HEK293 (cell line): Measurements from ENCODE around the gene MOGAT3.
A peak's percentile ranks its signal among the peaks of the same experiment; 100 is the strongest.

Experiments
- GLI2 ChIP-seq: fragments of 450-650 bp; formaldehyde crosslinking; IDR thresholded peaks from 2 replicates; pipeline ENCODE4; 2017; ENCODE audit warnings: missing biosample characterization, missing genetic modification characterization, low read depth, borderline replicate concordance
- HIC1 ChIP-seq: fragments of 450-650 bp; formaldehyde crosslinking; IDR thresholded peaks from 2 replicates; pipeline ENCODE4 v1.5.1; 2016; ENCODE audit warnings: missing biosample characterization, missing genetic modification characterization
- KLF16 ChIP-seq: fragments of 450-650 bp; formaldehyde crosslinking; IDR thresholded peaks from 2 replicates; pipeline ENCODE4 v1.5.1; 2017; ENCODE audit warnings: missing biosample characterization, missing genetic modification characterization
- KLF8 ChIP-seq: fragments of 450-650 bp; formaldehyde crosslinking; IDR thresholded peaks from 2 replicates; pipeline ENCODE4 v1.5.1; 2016; ENCODE audit warnings: missing biosample characterization, missing genetic modification characterization
- OVOL3 ChIP-seq: fragments of 450-650 bp; formaldehyde crosslinking; IDR thresholded peaks from 2 replicates; pipeline ENCODE4 v1.5.1; 2016; ENCODE audit warnings: missing biosample characterization, missing genetic modification characterization
- PBX3 ChIP-seq: sonication (generic); formaldehyde crosslinking; IDR thresholded peaks from 2 replicates; pipeline ENCODE4 v1.8.1; 2022; ENCODE audit warnings: mild to moderate bottlenecking, moderate library complexity, missing genetic modification reagents
- PRDM1 ChIP-seq: fragments of 450-650 bp; formaldehyde crosslinking; IDR thresholded peaks from 2 replicates; pipeline ENCODE4; 2016; ENCODE audit warnings: missing biosample characterization, missing genetic modification characterization
- SALL2 ChIP-seq: fragments of 450-650 bp; formaldehyde crosslinking; IDR thresholded peaks from 2 replicates; pipeline ENCODE4 v1.5.0; 2017; ENCODE audit warnings: missing biosample characterization, mild to moderate bottlenecking, missing genetic modification characterization, borderline replicate concordance
- ZBTB26 ChIP-seq: fragments of 450-650 bp; formaldehyde crosslinking; optimal IDR thresholded peaks from 2 replicates; pipeline ENCODE3; 2016; ENCODE audit warnings: missing biosample characterization, mild to moderate bottlenecking, missing genetic modification characterization
- ZBTB8A ChIP-seq: fragments of 450-650 bp; formaldehyde crosslinking; IDR thresholded peaks from 2 replicates; pipeline ENCODE4 v1.5.1; 2016; ENCODE audit warnings: missing biosample characterization, missing genetic modification characterization
- ZFP41 ChIP-seq: fragments of 450-650 bp; formaldehyde crosslinking; IDR thresholded peaks from 2 replicates; pipeline ENCODE4 v1.5.1; 2016; ENCODE audit warnings: missing biosample characterization, missing genetic modification characterization, borderline replicate concordance
- ZNF121 ChIP-seq: fragments of 450-650 bp; formaldehyde crosslinking; IDR thresholded peaks from 2 replicates; pipeline ENCODE4 v1.5.1; 2016; ENCODE audit warnings: missing biosample characterization, missing genetic modification characterization
- ZNF138 ChIP-seq: fragments of 450-650 bp; formaldehyde crosslinking; IDR thresholded peaks from 2 replicates; pipeline ENCODE4 v1.5.1; 2016; ENCODE audit warnings: missing biosample characterization, missing genetic modification characterization, borderline replicate concordance
- ZNF146 ChIP-seq: fragments of 450-650 bp; formaldehyde crosslinking; IDR thresholded peaks from 2 replicates; pipeline ENCODE4 v1.5.1; 2016; ENCODE audit warnings: missing biosample characterization, missing genetic modification characterization
- ZNF214 ChIP-seq: fragments of 450-650 bp; formaldehyde crosslinking; IDR thresholded peaks from 2 replicates; pipeline ENCODE4 v1.5.1; 2017; ENCODE audit warnings: missing biosample characterization, mild to moderate bottlenecking, missing genetic modification characterization, borderline replicate concordance
- ZNF266 ChIP-seq: fragments of 450-650 bp; formaldehyde crosslinking; IDR thresholded peaks from 2 replicates; pipeline ENCODE4 v1.5.1; 2016; ENCODE audit warnings: missing biosample characterization, missing genetic modification characterization, low read depth
- ZNF324 ChIP-seq: fragments of 450-650 bp; formaldehyde crosslinking; IDR thresholded peaks from 2 replicates; pipeline ENCODE4 v1.5.1; 2016; ENCODE audit warnings: missing biosample characterization, missing genetic modification characterization
- ZNF335 ChIP-seq: fragments of 450-650 bp; formaldehyde crosslinking; conservative IDR thresholded peaks from 2 replicates; pipeline ENCODE4 v1.5.1; 2016; ENCODE audit warnings: missing biosample characterization, missing genetic modification characterization
- ZNF354C ChIP-seq: fragments of 450-650 bp; formaldehyde crosslinking; IDR thresholded peaks from 2 replicates; pipeline ENCODE4 v1.5.1; 2016; ENCODE audit warnings: missing biosample characterization, missing genetic modification characterization, low read depth, borderline replicate concordance
- ZNF398 ChIP-seq: fragments of 450-650 bp; formaldehyde crosslinking; IDR thresholded peaks from 2 replicates; pipeline ENCODE4 v1.5.1; 2017; ENCODE audit warnings: missing biosample characterization, missing genetic modification characterization
- ZNF48 ChIP-seq: fragments of 450-650 bp; formaldehyde crosslinking; IDR thresholded peaks from 2 replicates; pipeline ENCODE4 v1.5.1; 2016; ENCODE audit warnings: missing biosample characterization, missing genetic modification characterization
- ZNF571 ChIP-seq: fragments of 450-650 bp; formaldehyde crosslinking; IDR thresholded peaks from 2 replicates; pipeline ENCODE4 v1.5.0; 2017; ENCODE audit warnings: missing biosample characterization, missing genetic modification characterization
- ZNF624 ChIP-seq: fragments of 450-650 bp; formaldehyde crosslinking; IDR thresholded peaks from 2 replicates; pipeline ENCODE4 v1.5.1; 2017; ENCODE audit warnings: missing biosample characterization, missing genetic modification characterization
- ZNF76 ChIP-seq: fragments of 450-650 bp; formaldehyde crosslinking; IDR thresholded peaks from 2 replicates; pipeline ENCODE4; 2016; ENCODE audit warnings: low read depth, missing biosample characterization, missing genetic modification characterization, borderline replicate concordance
- TF ChIP-seq, protein P1 (sequence below): fragments of 450-650 bp; formaldehyde crosslinking; IDR thresholded peaks from 2 replicates; pipeline ENCODE4 v1.5.1; 2016; ENCODE audit warnings: missing biosample characterization, missing genetic modification characterization
- TF ChIP-seq, protein P2 (sequence below): fragments of 450-650 bp; formaldehyde crosslinking; IDR thresholded peaks from 2 replicates; pipeline ENCODE4 v1.5.1; 2017; ENCODE audit warnings: missing biosample characterization, missing genetic modification characterization
- TF ChIP-seq, protein P3 (sequence below): IDR thresholded peaks from 2 replicates; pipeline ENCODE4 v1.6.1; 2011; ENCODE audit warnings: mild to moderate bottlenecking, low read depth, low read length, borderline replicate concordance

The MOGAT3 gene

DNA sequence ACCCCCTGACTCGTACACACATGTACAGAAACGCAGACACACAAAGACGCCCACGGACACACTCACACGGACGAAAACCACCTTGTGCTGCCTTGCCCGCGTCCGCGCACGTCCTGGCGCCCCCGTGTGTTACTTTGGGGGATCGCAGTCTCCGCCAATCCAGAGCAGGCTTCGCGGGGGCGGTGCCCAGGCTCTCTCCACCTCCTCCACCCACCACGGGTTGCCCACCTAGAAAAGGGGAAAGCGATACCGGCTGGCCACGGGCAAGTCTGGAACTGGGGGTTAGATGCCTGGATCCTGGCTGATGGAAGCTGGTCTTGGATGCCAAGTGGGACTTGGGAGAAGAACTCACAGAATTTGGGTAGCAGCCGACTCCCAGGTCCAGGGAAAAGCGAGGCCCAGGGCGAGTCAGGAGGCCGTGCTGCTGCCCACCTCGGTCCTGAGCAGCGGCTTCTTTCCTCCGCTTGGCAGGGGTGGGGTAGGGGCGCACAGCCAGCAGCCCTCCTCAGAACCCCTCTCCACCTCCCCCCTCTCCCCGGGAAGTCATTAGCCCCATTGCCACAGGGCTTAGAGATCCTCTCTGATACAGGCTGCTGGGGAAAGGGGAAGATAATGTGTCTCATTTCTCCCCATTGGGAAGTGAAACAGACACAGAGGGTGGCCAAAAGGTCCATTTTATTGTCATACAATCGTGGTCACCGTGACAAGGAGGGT, 30.8 kb downstream of the MOGAT3 start (continued):
- TF ChIP-seq, protein P1, sequence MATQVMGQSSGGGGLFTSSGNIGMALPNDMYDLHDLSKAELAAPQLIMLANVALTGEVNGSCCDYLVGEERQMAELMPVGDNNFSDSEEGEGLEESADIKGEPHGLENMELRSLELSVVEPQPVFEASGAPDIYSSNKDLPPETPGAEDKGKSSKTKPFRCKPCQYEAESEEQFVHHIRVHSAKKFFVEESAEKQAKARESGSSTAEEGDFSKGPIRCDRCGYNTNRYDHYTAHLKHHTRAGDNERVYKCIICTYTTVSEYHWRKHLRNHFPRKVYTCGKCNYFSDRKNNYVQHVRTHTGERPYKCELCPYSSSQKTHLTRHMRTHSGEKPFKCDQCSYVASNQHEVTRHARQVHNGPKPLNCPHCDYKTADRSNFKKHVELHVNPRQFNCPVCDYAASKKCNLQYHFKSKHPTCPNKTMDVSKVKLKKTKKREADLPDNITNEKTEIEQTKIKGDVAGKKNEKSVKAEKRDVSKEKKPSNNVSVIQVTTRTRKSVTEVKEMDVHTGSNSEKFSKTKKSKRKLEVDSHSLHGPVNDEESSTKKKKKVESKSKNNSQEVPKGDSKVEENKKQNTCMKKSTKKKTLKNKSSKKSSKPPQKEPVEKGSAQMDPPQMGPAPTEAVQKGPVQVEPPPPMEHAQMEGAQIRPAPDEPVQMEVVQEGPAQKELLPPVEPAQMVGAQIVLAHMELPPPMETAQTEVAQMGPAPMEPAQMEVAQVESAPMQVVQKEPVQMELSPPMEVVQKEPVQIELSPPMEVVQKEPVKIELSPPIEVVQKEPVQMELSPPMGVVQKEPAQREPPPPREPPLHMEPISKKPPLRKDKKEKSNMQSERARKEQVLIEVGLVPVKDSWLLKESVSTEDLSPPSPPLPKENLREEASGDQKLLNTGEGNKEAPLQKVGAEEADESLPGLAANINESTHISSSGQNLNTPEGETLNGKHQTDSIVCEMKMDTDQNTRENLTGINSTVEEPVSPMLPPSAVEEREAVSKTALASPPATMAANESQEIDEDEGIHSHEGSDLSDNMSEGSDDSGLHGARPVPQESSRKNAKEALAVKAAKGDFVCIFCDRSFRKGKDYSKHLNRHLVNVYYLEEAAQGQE (tag by site-specific recombination): no peak
- TF ChIP-seq, protein P2, sequence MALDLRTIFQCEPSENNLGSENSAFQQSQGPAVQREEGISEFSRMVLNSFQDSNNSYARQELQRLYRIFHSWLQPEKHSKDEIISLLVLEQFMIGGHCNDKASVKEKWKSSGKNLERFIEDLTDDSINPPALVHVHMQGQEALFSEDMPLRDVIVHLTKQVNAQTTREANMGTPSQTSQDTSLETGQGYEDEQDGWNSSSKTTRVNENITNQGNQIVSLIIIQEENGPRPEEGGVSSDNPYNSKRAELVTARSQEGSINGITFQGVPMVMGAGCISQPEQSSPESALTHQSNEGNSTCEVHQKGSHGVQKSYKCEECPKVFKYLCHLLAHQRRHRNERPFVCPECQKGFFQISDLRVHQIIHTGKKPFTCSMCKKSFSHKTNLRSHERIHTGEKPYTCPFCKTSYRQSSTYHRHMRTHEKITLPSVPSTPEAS (tag by site-specific recombination): no peak
- TF ChIP-seq, protein P3, sequence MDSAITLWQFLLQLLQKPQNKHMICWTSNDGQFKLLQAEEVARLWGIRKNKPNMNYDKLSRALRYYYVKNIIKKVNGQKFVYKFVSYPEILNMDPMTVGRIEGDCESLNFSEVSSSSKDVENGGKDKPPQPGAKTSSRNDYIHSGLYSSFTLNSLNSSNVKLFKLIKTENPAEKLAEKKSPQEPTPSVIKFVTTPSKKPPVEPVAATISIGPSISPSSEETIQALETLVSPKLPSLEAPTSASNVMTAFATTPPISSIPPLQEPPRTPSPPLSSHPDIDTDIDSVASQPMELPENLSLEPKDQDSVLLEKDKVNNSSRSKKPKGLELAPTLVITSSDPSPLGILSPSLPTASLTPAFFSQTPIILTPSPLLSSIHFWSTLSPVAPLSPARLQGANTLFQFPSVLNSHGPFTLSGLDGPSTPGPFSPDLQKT: no peak
- TF ChIP-seq ZNF335 (tag by site-specific recombination) (0 out of 2 replicates have a peak, but pooled peaks have one; percentile 13), ZBTB26 (tag by site-specific recombination) (peak; percentile 74), SALL2 (tag by site-specific recombination) (no peak), ZBTB8A (tag by site-specific recombination) (no peak), ZNF398 (tag by site-specific recombination) (peak; percentile 56; the same call in 1 of the 2 replicates), ZNF266 (tag by site-specific recombination) (no peak), ZNF214 (no peak), ZNF624 (tag by site-specific recombination) (no peak), GLI2 (tag by site-specific recombination) (no peak), ZNF146 (tag by site-specific recombination) (no peak), ZNF138 (tag by site-specific recombination) (no peak), ZNF121 (tag by site-specific recombination) (no peak), ZFP41 (no peak), ZNF354C (tag by site-specific recombination) (no peak), PRDM1 (tag by site-specific recombination) (0 out of 2 replicates have a peak, but pooled peaks have one; percentile 19), KLF16 (no peak; the same call in 1 of the 2 replicates), PBX3 (no peak), ZNF76 (tag by site-specific recombination) (0 out of 2 replicates have a peak, but pooled peaks have one; percentile 24), HIC1 (tag by site-specific recombination) (peak; percentile 84), KLF8 (tag by site-specific recombination) (peak; percentile 61; the same call in 1 of the 2 replicates), ZNF324 (peak; percentile 79), ZNF48 (tag by site-specific recombination) (no peak), ZNF571 (no peak), OVOL3 (no peak)
